ENCODE data around the gene MEIS1.

GRCh38 chr2:66565291-66565690, 130.4 kb downstream of the MEIS1 start:
- TF ChIP-seq CTCF (IDR thresholded peaks at IDR 0.05; ENCODE audit: low read depth, low read length) (no peak), EZH2phosphoT487 (IDR thresholded peaks at IDR 0.05; ENCODE audit: low read depth) (no peak)

All from OCI-LY3 (cell line).